Activated CD8-positive, alpha-beta memory T cell treated with anti-CD3 and anti-CD28 coated beads, Interleukin-2, amount 50 U/mL, for 1 hour (primary cell): Measurements from ENCODE around the gene ZBTB40.

Experiments
- DNase-seq: peaks from one replicate; pipeline ENCODE4 v3.0.0-alpha.2; 2020; ENCODE audit errors: extremely low read depth

ZBTB40 gene

DNA sequence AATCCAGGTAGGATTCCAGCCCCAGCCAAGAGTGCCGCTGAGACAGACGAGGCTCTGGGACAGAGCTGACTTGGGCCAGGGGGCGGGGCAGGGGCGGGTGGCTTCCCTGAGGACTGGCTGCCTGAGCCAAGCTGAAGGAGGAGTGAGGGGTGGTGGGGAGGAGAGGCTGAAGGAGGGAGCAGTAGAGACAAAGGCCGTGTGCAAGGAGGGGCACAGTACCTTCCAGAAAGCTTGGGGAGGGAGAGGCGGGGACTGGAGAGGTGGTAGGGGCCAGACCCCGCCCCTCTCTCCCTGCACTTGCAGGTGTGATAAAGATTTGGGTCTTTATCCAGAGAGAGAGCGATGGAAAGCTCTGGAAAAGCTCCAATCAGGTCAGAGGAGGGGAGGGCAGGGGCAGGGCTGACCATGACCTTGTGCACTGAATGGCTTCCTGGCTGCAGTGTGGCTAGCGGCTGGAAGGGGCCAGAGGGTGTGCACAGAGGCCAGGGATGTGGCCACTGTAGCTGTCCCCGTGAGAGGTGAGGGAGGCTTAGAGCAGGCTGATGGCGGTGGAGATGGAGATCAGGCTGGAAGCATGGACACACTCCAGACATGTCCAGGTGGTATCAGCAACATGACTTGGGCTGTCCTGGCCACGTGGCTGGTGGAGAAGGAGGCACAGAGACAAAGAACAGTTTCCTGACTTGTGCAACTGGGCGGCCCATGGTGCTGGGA lies 104.9 kb downstream of the ZBTB40 start:
- no peak for DNase-seq

DNA sequence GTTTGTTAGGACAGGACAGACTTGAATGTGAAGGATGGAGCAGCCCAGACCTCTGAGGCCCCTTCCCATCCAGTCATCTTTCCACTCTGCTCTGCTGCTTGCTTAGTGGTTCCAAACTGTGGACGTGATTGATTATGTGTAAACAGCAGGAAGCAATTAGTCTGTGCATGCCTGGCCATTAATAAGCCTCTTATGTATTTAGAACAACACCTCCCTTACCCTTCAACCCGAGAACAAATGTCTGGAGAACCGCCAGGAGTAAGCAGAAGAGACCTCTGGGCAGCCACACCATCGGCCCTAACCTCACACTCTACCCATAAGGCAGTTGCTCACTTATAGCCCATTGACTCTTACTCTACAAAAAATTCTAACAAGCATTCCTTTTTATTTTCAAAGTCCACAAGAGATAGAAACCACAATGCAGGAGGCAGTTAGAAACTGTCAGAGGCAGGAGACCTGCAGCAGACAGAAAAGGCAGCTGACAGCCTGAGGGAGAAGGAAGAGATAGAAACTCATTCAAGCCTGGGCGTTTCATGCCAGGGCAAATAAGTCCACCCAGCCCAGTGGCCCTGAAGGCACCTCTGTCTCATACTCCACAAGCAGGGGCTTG lies 105.8 kb downstream of the ZBTB40 start:
- DNase-seq = no peak

- no peak for DNase-seq
These were observed 111.2 kb downstream of the ZBTB40 start, which contains the start of gene EPHA8 for GRCh38 chr1:22562584-22563583. Gene EPHA8, plus strand, starts transcription at chr1:22563489. Its CDS starts 147 bp downstream, at chr1:22563636.

GRCh38 chr1:22563671-22564602 lies 112.3 kb downstream of the ZBTB40 start:
- DNase-seq = no peak

DNA sequence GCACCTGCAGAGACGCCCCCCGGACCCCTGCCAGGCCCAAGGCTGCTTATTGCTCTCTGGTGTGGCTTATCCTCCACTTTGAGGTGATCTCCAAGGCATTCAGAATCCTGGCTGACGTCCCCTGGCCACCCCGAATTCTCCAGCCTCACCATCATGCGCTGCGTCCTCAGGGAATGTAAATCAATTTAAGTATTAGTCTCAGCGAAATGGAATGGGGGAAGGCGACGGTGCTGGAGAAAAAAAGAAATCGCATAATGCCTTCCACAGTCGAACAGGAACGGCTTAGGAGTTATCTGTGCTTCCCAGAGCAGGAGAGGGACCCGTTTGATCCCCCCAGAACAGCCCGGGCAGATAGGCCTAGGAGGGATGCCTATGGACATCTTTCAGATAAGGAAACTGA lies 114.5 kb downstream of the ZBTB40 start:
- DNase-seq = no peak

DNA sequence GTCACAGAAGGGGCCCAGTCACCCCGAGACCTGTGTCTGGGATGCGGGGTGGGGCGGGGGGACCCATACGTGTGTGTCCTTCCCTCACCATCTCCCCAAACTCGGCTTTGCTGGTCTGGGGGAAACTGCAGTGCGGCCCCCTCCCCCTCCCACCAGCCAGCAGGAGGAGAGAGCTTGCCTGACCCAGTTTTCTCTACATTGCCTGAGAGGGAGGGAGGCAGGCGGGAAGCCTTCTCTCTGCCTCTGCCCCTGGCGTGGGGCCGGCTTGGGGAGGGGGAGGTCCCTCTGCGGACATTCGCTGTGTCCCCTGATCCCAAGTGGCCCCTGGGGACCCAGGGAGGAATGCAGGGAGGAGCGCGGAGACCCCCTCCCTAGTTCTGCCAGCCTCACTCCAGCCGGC lies 115.5 kb downstream of the ZBTB40 start:
- no peak for DNase-seq

DNA sequence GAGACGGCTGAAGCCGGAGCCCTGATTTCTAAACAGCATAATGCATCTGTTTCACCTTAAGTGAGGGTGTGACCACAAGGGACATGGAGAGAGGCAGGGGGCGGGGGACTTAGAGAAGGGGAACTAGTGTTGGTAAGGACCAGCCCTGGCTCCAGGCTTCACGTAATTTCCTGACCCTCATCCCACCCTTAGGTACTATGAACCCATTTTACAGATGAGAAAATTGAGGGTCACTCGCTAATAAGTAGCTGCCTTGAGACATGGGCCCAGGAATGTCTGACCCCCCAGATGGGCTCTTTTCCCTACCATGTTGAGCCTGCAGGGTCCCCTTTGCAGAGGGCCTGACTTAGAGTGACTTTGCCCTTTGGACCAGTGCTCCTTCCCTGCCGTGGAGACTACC lies 116.3 kb downstream of the ZBTB40 start:
- no peak for DNase-seq

DNA sequence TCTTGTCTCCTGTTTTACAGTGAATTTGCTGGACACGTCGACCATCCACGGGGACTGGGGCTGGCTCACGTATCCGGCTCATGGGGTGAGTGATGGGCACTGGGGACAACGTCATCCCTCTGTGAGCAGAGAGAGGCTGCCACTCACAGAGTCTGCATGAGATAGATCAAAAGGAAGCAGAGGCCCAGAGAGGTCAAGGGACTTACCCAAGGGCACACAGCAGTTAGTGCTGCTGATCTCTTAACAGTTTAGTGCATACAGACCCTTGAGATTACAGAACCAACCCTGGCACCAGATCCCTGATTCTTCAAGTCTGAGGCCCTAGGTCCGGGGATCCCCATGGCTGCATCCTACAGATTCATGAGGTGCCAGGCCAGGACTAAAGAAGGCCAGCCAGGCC lies 117.6 kb downstream of the ZBTB40 start:
- no peak for DNase-seq

- DNase-seq = no peak
These were observed 118.7 kb downstream of the ZBTB40 start for GRCh38 chr1:22570140-22570909.

DNA sequence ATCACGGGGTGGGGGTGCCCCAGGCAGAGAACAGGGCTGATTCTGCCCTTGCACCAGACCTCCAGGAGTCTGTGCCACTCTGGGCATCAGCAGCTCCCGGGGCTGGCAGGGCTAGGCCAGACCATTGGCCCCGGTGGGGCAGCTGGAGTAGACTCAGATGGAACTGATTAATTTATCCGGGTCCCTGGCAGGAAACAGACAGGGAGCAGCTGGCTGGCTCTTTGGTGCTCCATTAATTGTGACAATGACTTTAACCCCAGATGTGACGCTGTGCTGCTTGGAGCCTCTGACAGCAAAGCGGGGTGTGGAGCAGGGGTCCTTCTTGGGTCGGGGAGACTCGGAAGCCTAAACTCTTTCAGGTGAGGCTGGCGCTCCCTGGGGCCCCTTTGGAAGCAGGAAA lies 121.2 kb downstream of the ZBTB40 start:
- no peak for DNase-seq

- no peak for DNase-seq
These were observed 121.6 kb downstream of the ZBTB40 start for GRCh38 chr1:22573237-22573636.

DNA sequence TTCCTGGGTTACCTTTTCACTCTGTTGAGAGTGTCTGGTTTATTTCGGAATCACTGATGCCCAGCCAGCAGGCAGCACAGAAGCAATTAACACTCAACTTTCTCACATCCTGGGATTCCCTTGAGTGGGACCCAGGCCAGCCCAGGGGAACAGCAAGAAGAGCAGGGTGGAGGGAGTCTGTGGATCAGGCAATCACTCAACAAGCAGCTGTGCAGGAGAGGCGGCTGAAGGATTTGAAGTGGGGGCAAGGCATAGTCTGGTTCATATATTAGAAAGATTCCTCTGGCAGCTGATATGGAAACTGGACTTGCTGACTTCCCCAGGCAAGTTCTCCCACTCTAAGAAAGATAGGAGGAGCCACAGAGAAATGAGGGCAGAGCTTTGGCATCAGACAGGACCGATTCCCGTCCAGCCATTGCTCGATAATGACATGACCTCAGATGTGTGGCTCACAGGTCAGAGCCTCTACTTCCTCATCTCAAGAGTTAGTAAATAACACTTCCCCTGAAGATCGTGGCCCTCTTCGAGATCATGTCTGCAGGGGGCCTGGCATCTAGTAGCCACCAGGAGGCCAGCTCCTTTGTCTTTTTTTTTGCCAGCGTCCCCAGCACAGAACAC lies 124.0 kb downstream of the ZBTB40 start:
- no peak for DNase-seq

DNA sequence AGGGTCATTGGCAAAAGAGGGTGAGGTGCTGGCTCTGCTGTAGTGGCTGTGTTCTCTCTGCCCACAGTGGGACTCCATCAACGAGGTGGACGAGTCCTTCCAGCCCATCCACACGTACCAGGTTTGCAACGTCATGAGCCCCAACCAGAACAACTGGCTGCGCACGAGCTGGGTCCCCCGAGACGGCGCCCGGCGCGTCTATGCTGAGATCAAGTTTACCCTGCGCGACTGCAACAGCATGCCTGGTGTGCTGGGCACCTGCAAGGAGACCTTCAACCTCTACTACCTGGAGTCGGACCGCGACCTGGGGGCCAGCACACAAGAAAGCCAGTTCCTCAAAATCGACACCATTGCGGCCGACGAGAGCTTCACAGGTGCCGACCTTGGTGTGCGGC lies 124.5 kb downstream of the ZBTB40 start:
- DNase-seq = no peak

GRCh38 chr1:22576617-22577016 lies 125.0 kb downstream of the ZBTB40 start:
- no peak for DNase-seq

DNA sequence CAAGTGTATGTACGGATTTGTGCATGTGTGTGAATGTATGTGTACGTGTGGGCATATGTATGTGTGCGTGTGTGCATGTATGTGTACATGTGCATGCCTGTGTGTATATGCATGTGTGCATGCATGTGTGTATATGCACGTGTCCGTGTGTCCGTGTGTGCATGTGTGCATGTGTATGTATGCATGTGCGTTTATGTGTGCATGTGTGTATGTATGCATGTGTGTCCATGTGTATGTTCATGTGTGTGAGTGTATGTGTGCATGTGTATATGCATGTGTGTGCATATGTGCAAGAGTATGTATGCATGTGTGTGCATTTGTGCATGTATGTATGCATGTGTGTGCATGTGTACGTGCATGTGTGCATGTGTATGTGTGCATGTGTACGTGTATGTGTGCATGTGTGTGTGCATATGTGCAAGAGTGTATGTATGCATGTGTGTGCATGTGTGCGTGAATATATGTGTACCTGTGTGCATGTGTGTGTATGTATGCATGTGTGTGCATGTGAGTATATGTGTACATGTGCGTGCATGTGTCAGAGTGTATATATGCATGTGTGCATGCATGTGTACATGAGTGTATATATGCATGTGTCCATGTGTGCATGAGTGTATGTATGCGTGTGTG lies 127.2 kb downstream of the ZBTB40 start:
- DNase-seq = no peak

GRCh38 chr1:22579541-22580155 lies 128.0 kb downstream of the ZBTB40 start:
- no peak for DNase-seq
